Stimulated activated CD8-positive, alpha-beta memory T cell treated with anti-CD3 and anti-CD28 coated beads, Interleukin-12 subunit alpha, Interleukin-12 subunit beta, amount 100 ng/mL, for 24 hours (primary cell): Measurements from ENCODE around the gene ASAP2.

Experiments used
- DNase-seq: peaks from one replicate; pipeline ENCODE4 v3.0.0-alpha.2; 2020; ENCODE audit errors: extremely low read depth

Gene ASAP2

DNA sequence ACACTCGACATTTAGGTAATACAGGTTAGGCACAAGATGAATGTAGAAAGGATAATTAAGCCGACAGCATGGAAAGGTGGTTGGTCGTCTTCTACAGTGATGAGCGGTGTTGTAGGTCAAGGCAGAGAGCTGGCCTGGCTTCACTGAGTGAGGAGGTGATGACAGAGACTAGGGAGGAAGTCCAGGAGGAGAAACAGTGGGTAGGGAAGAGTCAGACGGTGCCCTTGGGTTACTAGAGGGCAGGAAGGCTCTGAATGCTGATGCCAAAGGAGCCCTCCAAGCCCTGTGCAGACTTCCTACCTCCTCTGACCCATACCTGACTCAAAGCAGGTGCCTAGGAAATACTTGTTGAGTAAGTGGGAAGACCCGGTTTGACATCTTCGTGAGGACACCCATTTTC, 116.0 kb downstream of the ASAP2 start:
- DNase-seq = no peak

DNA sequence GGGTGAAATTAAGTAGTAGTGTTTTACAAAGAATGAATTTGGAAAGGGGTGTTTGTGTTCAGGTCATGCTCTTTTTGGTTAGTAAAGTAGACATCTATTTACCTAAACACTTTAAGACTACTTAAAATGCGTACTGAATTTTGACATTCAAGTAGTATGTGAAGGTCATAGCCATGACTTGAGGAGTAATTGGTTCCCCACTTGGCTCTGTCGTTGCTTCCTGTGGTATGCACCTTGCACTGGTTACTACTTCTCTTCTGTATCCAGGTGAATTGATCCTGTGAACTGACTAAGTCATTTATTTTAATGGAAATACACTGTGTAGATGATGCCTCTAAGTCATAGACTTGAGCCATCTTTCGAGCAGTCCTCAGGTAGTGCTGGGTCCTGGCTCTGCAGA, 118.8 kb downstream of the ASAP2 start:
- DNase-seq = no peak

DNA sequence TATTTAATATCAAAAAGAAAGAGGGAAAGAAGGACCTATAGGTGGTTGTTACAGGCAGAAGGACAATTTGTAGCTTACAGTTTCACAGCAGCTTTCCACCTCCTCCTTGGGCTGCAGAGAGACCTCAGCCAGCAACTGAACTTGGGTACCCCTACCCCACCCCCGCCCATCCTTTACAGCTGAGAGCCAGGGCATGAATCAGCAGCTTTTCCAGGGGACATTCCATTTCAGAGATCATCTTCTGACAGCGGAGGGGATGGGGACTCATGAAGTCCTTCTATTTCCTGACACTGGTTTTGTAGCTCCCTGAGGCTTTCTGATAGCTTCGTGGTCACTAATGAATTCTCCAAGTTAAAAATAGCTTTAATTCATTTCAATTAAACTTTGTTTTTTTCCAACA, 120.4 kb downstream of the ASAP2 start:
- no peak for DNase-seq

DNA sequence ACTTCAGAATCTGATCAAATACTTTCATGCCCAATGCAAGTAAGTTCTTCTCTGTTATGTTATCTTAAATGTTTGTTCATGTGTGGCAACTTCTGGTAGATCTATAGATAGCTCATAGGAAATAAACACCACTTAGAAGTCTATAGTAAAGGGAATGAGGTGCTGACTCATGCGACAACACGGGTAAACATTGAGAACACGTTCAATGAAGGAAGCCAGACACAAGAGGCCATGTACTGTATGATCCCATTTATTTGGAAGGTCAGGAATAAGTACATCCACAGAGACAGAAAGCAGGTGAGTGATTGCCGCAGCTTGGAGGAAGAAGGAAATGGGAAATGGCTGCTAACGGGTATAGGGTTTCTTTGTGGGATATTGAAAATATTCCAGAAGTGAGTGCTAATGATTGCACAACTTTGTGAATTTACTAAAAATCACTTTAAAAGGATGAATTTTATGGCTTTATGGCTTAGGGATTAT, 121.3 kb downstream of the ASAP2 start:
- DNase-seq = no peak

DNA sequence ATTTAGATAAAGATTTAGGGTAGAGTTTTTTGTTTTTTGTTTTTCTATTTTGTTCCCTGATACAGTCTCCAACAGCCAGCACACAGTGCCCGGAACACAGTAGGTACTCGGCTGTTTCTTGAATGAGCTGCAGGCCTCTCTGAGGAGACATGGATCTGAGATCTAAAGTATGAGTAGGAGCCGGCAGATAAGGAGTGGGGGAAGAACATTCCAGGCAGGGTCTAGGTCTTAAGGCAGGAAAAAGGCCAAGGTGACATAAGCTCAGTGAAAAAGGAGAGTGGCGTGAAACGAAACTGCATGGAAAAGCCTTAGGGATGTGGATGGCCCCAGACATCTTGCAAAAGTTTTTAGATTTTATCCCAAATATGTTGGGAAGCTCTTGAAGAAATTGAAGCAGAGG, 122.3 kb downstream of the ASAP2 start:
- DNase-seq = no peak

DNA sequence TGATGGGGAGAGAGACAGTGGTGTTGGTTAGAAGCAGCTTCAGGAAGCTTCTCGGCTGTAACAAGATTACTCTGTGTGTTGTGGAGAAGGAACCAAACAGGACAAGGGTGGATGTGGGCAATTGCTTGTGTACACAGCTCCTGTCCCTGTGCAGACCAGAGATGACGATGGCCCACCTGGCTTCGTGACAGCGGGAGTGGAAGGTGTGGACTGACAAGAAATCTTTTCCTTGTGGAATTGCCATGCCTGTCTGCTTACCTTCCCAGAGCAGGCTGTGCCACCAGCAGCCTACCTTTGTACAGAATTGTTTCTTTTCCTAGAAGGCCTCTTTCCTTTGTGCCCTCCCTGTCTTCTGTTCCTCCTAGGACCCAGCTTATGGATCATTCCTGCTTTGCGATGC, 122.9 kb downstream of the ASAP2 start:
- no peak for DNase-seq

DNA sequence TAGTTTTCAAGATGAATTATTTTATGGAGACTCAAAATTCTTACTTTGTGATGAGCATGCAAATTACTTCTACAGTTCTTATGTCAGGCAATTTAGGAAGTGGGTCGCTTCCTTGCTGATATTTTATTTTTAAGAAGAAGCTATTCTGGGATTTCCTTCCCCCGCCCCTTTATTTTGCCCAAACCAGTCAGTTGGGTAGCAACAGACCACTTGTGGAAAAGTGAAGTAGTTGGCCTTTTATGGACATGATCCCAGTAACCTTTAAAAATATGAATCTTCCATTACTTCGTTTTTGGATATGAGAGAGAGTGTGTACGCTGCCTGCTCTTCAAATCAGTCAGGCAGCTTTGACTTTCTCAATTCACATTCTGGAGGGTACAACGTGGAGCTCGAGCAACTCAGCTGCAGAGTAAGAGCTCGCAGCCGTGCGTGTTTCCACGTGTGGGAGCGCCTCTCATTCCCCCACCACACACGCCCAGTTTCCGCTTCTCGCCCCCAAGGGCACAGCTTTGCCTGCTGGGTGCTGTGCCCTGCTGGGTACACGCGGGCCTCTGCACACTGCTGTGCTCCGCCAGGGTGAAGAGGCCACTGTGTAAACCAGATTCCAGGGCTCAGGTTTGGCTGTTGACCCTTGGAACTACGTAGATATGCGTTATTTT, 124.1 kb downstream of the ASAP2 start:
- no peak for DNase-seq

DNA sequence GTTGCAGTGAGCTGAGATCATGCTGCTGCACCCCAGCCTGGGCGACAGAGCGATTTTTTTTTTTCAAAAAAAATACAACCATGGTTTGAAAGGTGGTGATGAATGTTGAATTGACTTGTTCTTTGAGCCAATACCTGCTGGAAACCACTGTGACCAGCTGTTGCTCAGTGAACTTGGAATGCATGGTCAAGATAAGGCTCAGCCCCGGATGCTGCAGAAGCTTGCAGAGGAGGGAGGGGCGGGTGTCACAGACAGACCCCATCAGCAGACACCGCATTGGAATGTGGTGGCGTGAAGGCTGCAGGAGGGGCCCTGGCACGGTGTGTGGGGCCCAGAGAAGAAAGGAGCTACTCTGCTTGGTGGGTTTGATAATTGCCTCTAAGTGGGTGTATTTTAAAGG, 125.1 kb downstream of the ASAP2 start:
- DNase-seq = no peak

DNA sequence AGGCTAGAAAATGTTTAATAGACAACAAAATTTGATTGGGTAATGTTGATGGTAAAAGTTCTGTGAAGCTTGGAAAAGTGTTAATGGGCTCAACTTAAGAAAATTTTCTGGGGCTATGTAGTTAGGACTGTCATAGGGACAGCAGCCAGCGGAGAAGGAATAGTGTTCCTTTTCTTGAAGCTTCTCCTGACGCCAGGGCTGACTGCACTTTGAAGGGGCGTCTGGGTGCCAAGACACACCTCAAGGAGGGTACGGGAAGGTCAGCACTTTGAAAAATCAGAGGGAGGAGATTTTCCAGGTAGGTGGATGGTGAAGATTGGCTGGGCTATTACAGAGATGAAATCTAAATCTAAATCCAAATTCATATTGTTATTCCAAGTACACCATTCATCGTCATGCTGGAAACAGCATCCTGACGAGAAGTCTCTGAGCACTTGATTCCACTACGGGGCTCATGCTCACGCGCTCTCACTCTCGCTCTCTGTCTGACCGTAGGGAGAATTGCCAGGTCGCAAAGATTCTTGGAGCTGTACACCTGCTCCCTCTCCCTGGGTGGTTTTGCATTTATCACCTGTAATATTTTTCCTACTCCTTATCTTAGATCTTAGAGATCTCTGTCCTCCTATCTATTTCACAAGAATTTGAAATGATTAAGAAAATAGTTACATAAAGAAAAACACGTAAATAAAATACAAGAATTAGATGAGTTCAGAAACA, 125.7 kb downstream of the ASAP2 start:
- no peak for DNase-seq

DNA sequence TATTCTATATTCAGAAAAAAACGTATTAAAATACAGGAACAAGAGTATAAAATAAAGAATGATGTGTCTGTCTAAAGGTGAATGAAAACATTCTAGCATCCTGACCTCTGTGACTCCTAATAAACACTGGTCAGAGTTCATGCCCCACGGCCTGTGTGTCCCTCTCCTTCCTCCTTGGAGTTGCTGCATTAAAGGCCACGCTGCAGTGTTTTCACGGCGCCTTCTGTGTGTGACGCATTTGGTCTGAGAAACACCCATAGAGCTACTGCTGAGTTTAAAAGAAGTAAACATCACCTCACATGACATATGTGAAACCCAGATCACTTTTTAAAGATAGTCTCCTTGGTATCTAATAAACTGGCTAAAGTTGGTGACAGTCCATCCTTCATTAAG, 126.2 kb downstream of the ASAP2 start:
- DNase-seq = no peak

DNA sequence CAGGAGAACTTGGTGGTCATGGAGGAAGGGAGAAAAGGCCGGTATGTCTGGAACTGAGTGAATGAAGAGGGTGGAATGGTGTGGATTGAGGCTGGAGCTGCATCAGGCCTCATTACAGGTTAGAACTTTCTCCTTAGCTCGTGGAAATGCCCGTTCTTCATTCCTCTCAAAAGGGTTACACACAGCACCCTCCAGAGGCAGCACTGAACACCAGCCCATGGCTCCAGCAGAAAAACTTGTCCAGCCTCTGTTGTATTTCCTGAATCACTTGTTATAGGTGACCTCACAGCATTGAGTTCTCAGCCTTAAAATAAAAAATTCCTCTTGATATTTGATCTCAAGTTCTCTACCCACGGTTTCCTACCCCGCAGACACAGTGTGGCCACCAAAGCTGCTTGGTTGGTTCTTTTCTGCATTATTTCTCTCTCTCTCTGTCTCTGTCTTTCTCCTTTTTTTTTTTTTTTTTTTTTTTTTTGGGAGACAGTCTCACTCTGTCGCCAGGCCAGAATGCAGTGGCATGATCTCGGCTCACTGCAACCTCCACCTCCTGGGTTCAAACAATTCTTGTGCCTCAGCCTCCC, 127.1 kb downstream of the ASAP2 start:
- no peak for DNase-seq

DNA sequence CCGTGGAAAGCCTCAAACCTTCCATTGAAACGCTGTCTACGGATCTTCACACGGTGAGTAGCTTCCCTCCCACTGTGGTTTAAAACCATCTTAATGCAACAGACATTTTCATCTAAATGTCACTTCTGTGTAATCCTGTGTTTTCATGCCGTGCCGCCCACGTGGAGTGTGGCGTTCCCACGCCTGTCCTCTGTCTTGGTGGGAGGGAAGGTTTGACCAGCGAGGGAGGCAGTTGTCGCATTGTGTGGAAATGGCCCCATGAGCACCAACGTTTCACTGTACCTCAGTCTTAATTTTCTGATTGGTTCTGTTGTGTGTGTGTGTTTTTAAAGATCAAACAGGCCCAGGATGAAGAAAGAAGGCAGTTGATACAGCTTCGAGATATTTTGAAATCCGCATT, 128.1 kb downstream of the ASAP2 start:
- no peak for DNase-seq

DNA sequence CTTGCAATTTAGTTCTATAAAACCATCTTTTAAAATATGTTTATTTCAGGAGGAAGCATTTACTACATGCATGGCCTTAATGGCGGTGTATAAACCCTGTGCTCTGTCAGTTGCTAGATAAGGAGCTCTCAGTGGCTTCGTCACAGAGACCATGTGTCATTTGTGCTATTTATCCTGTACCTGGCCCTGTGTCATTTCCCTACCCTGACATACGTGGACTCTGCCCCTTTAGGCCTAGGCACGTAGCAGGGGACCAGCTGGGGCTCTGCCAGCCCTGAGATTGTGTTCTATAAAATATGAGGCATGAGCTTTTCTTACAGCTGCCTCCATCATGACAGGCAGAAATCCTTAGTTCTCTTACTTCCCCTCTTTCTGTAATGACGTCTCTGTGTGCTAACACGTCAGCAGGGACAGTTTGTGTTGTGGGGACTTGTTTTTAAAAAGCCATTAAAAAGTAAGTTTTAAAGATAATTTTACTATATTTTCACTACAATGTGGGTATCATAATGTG, 128.8 kb downstream of the ASAP2 start:
- no peak for DNase-seq

DNA sequence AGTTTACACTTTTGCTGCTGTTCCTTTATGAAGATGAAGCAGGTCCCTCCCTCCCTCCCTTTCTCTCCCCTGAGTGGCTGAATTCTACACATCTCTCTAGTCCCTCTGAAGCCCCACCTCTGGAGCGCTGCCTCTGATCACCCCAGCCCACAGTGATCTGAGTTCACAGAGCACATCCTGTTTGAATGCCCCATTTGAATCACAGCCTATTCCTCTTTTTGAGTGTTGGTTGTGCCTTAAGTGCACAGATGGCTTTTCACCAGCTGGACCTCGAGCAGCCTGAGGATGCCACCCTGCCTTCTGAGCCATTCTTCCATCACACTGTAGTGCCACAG, 129.6 kb downstream of the ASAP2 start:
- DNase-seq = no peak

DNA sequence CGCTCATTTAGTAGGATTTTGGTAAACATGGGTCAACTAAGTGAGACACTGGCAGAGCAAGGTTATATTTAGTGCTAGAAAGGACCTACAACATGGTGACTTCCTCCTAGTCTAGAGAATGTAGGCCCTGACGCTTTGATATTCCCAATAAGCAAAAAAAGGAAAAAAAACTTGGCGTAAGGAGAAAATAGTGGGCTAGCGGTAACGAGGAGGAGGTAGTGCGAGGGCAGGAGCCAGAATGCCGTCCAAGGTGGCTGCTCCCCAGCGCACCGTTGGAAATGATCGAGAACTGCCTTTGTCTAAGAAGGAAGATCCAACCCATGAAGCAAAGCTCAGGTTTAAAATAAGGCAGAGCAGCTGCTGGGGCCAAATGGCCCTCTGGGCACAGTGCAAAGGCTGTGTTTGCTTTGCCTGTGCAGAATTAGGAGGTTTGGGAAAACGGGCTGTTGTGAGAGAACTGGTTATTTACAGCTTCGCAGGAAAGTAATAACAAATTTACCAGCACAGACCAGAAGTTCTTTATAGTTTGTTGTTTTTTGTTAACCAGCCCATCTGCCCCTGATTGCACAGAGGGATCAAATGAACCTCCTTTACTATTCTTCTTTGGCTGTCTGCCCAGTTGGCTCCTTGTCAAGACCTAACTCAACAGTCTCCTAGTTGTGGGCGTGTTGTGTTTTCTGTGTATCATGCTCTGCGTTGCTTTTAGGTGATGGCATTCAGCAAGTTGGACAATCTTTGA, 130.1 kb downstream of the ASAP2 start:
- DNase-seq = no peak

DNA sequence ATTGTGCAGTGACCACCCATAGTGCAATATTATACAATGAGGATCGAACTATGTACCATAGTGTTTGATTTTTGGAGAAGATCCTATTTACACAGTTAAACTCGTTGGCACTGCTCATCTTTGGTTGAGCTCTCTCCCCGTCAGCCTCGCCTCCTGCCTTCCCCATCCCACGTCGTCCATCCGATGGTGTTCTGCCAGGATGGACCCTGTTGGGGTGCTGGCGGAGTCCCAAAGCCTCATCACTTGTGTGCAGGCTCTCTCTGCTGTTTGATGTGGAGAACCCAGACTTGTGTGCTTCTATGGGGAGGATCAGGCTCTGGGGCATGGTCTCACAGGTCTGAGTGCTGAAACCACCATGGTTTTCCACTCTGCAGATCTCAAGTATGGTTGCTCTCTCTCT, 131.3 kb downstream of the ASAP2 start:
- no peak for DNase-seq

DNA sequence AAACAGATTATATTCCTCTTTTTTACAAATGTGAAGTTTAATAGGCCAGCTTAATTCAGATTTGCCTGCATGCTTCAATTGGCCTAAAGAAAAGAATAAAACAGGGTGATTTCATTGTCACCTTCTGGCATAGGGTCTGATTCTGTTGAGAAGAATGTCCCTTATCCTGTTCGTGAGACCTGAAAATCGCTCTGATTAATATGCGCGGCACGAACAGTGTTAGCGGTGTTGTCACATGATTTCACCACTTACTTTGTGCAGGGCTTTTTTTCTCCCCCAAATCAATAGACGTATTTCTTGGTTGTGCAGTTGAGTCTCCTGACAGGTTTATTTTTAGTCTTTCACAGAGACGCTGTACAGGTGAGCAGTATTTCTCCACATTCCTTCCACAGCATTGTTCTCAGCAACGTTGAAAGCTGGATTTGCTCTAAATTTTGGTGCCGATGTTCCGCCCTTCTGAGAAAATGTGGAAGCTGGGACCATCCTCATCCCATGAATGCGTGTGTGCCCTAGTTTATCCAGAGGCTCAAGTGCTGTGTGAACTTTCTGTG, 134.8 kb downstream of the ASAP2 start:
- no peak for DNase-seq

DNA sequence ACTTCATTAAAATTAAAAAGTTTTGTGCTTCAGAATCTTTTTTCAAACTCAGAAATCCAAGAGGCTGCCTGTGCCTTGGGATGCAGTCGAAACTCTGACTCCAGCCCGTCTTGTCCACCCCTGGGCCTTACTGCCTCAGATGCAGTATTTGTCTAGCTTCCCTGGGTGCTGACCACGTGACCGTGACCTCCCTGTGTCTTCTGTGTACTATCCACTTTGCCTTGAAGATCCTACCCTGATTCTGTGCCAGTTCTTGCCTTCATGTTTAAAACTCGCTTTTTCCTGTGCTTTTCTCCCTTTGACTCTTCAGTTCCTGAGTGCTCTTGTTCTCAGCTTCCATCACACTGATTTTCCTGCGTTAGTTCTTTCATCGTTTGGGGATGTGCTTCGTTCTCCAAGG, 136.0 kb downstream of the ASAP2 start:
- DNase-seq = no peak

DNA sequence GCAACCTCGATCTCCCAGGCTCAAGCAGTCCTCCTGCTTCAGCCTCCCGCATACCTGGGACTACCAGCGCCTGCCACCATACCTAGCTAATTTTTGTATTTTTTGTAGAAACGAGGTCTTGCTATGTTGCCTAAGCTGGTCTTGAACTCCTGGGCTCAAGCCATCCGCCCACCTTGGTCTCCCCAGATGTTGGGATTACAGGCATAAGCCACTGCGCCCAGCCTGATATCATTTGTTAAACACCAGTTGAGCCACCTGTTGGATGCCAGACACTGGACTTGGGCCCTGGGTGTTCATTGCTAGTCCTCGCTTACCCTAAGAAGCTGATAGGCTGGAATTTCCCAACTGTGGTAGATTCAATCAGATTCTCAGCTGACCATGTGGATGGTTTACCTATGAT, 136.9 kb downstream of the ASAP2 start:
- DNase-seq = no peak

DNA sequence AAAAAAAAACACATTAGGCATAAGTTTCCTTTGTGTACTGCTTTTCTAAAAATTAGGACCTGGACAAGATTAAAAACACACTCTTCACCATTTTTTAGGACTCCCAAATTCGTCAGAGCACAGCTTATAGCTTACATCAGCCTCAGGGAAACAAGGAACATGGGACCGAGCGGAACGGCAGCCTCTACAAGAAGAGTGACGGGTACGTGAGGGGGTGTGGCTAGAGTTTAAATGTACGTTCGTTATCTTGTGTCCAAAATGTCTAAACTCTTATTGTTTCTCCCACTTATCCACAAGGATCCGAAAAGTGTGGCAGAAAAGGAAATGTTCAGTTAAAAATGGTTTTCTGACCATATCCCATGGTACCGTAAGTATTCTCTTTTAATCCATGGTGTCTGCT, 137.8 kb downstream of the ASAP2 start:
- DNase-seq = no peak

DNA sequence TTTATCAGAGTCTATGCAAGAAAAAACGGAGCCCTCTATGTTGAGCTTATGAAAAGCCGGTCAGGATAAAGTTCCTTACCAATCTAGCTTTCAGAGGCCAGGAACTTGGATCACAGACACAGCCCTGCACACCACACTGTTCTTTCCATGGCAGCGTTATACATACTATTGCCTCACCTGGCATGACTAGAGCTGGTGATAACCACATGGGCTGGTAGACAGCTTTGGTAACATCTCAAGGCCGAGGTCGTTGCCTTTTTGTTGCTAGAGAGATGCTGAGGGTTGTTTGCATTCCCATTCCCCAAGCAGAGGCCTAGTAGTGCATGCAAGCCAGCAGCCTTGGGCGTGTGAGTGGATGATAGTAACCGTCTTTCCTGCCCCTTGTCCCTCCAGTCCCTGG, 138.7 kb downstream of the ASAP2 start:
- DNase-seq = no peak

DNA sequence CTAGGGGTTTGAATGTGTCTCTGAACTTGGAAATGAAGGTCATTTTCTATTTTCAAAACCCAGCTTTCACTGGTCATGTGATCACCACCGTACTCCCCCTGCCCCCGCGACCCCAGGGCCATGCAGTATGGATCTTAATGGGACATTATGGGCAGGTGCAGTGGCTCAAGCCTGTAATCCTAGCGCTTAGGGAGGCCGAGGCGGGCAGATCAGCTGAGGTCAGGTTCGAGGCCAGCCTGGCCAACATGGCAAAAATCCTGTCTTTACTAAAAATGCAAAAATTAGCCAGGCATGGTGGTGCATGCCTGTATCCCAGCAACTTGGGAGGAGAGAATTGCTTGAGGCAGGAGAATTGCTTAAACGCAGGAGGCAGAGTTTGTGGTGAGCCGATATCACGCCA, 139.4 kb downstream of the ASAP2 start:
- DNase-seq = no peak
